Endothelial cell of umbilical vein (primary cell): ENCODE measurements around the gene EPB41L1.

ENCODE experiments used
- CTCF ChIP-seq, 2 donors: IDR thresholded peaks; 1 replicate in 1 of 2; 2 replicates in 1 of 2; pipeline ENCODE4 v1.5.1; 2011; ENCODE audit warnings: low read length in 2 of 2, mild to moderate bottlenecking in 2 of 2, moderate library complexity in 2 of 2, control low read depth in 1 of 2, inconsistent platforms in 1 of 2, low read depth in 1 of 2; ENCODE audit not compliant: insufficient read depth in 1 of 2; ENCODE audit errors: extremely low read depth in 1 of 2
- EZH2 ChIP-seq: IDR thresholded peaks from 2 replicates; pipeline ENCODE4 v1.6.1; 2012; ENCODE audit warnings: borderline replicate concordance, low read depth, mild to moderate bottlenecking, moderate library complexity, low read length, inconsistent platforms; ENCODE audit not compliant: severe bottlenecking
- GATA2 ChIP-seq: IDR thresholded peaks from 2 replicates; pipeline ENCODE4 v1.7.0; 2011; ENCODE audit warnings: low read depth, mild to moderate bottlenecking, moderate library complexity, mixed read lengths, low read length; ENCODE audit not compliant: insufficient read length, insufficient read depth
- JUN ChIP-seq: IDR thresholded peaks from 2 replicates; pipeline ENCODE4 v1.6.1; 2011; ENCODE audit warnings: borderline replicate concordance, low read depth; ENCODE audit not compliant: insufficient read length, insufficient read depth
- MAX ChIP-seq: IDR thresholded peaks from 2 replicates; pipeline ENCODE4 v1.6.1; 2011; ENCODE audit not compliant: insufficient read depth, insufficient read length
- MYC ChIP-seq: IDR thresholded peaks from one replicate; pipeline ENCODE4 v1.6.1; 2011; ENCODE audit warnings: mild to moderate bottlenecking, low read depth, low read length
- POLR2A ChIP-seq: IDR thresholded peaks from 2 replicates; pipeline ENCODE4 v1.6.1; 2012; ENCODE audit warnings: low read depth, mild to moderate bottlenecking, control low read depth, low read length
- POLR2AphosphoS5 ChIP-seq: IDR thresholded peaks from 2 replicates; pipeline ENCODE4 v1.6.1; 2012; ENCODE audit warnings: low read depth, mild to moderate bottlenecking, control low read depth, low read length, moderate library complexity; ENCODE audit not compliant: insufficient read depth

- TF ChIP-seq MYC, result no peak
- TF ChIP-seq CTCF (IDR thresholded peaks at IDR 0.05; ENCODE audit: extremely low read depth in 1 of 2, insufficient read depth in 1 of 2, low read depth in 1 of 2, low read length in 2 of 2), result no peak
- TF ChIP-seq EZH2, result no peak
- no peak for TF ChIP-seq POLR2A
- TF ChIP-seq POLR2AphosphoS5, result no peak
- no peak for TF ChIP-seq JUN
- no peak for TF ChIP-seq MAX
- TF ChIP-seq GATA2, result no peak
Measured at GRCh38 chr20:36268440-36269342, 114.2 kb downstream of the EPB41L1 start.
